GM23338 (cell line): ENCODE measurements around the gene CERK.

Experiments
- CREB1 ChIP-seq: fragments of 250-450 bp; sonication (Bioruptor Pico); IDR thresholded peaks from 2 replicates; pipeline ENCODE4 v1.5.0; 2020; ENCODE audit warnings: low read depth, mild to moderate bottlenecking, moderate library complexity
- CTCF ChIP-seq, 2 experiments: fragments of 200-600 bp in 1 of 2; sonication (generic) in 1 of 2; conservative IDR thresholded peaks; 2 replicates each; pipeline versions ENCODE4 v1.5.1 to v1.6.1; 2016 to 2017; ENCODE audit warnings: antibody characterized with exemption in 2 of 2, low read depth in 2 of 2, mild to moderate bottlenecking in 2 of 2, moderate library complexity in 1 of 2
- EZH2 ChIP-seq: fragments of 200-600 bp; sonication (generic); IDR thresholded peaks from one replicate; pipeline ENCODE4 v1.8.0; 2017; ENCODE audit warnings: antibody characterized with exemption, mild to moderate bottlenecking, low read depth; ENCODE audit not compliant: unreplicated experiment
- EZH2phosphoT487 ChIP-seq: fragments of 200-600 bp; sonication (generic); IDR thresholded peaks from one replicate; pipeline ENCODE4 v1.8.1; 2018; ENCODE audit warnings: antibody characterized with exemption; ENCODE audit not compliant: unreplicated experiment
- POLR2AphosphoS5 ChIP-seq: IDR thresholded peaks from 2 replicates; pipeline ENCODE4 v1.6.1; 2016; ENCODE audit warnings: antibody characterized with exemption, low read depth
- REST ChIP-seq: IDR thresholded peaks from one replicate; pipeline ENCODE4 v1.6.1; 2018; ENCODE audit warnings: antibody characterized with exemption; ENCODE audit not compliant: unreplicated experiment
- ZNF114 ChIP-seq: fragments of 250-450 bp; sonication (Bioruptor Pico); IDR thresholded peaks from 2 replicates; pipeline ENCODE4 v1.5.0; 2020; ENCODE audit warnings: mild to moderate bottlenecking, moderate library complexity
- ZNF462 ChIP-seq: fragments of 250-450 bp; sonication (Bioruptor Pico); IDR thresholded peaks from 2 replicates; pipeline ENCODE4 v1.5.0; 2020; ENCODE audit warnings: mild to moderate bottlenecking, moderate library complexity

GRCh38 chr22:46691571-46691970 is 46.5 kb downstream of the CERK start:
- TF ChIP-seq CTCF (conservative IDR thresholded peaks at IDR 0.05; ENCODE audit: low read depth in 2 of 2) (no peak), EZH2 (no peak), ZNF462 (CRISPR knock-in tag) (no peak), EZH2phosphoT487 (no peak), ZNF114 (CRISPR knock-in tag) (no peak), REST (no peak), CREB1 (no peak), POLR2AphosphoS5 (no peak)
